HG03045 (cell line): ENCODE measurements around the gene MOGAT1.

Source experiments
- ATAC-seq: cut with Tn5 transposase; IDR thresholded peaks from one replicate; pipeline ENCODE4 v1.9.1; 2021; ENCODE audit warnings: mild to moderate bottlenecking, moderate library complexity; ENCODE audit not compliant: unreplicated experiment

The MOGAT1 gene, protein sequence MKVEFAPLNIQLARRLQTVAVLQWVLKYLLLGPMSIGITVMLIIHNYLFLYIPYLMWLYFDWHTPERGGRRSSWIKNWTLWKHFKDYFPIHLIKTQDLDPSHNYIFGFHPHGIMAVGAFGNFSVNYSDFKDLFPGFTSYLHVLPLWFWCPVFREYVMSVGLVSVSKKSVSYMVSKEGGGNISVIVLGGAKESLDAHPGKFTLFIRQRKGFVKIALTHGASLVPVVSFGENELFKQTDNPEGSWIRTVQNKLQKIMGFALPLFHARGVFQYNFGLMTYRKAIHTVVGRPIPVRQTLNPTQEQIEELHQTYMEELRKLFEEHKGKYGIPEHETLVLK

DNA sequence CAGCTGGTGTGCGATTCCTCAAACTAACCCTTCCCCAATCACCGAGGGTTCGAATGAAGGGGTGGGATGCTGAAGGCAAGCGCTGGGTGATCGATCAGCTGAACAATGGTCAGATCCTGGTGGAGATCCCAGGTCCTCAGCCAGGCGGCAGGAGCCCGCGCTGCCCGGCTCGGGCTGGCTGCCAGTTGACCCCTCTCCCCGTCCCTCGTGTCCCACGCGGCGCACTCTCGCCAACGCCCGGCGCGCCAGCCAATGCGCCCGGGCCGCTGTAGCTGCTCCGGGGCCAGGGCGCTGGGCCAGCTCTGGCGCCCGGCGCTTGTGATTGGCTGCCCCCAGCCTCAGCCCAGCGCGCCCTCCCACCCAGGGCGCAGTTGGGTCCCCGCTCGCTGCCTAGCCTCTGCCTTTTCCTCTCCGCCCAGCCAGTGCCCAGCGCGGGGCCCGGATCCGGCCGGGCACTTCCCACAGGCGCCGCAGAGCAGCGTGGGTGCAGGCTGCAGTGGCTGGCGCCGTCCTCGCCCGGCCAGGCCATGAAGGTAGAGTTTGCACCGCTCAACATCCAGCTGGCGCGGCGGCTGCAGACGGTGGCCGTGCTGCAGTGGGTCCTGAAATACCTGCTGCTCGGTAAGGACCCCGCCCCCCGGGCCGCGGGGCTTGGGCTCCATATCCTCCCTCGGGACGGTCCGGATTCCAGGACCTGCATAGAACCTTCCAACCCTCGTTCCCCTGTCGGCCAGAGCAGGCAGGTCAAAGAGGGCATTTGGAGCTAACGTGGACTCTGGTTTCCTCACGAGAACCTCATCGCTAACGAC, at the start of gene MOGAT1:
TSS of gene MOGAT1 (plus strand) at position 400 of the 809 bp plus-strand sequence. CDS start at position 528, 128 bp downstream.
- peak; percentile 52 for ATAC-seq

DNA sequence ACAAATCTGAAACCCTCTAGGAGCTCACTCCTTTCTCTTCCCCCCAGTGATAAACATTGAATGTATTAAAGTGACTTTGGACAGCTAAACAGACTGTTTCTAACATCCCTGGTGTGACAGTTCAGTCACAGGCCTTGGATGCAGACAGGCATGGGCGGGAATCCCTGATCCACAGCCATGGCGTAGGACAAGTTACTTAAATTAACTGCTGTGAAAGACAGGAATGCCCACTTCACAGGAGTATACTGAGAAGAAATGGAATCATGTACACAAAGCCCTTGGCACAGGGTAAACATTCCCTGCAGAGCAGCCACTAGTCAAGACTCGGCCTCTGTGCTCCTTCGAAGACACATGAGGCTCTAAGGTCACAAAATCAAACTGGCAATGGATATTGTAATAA, 49.6 kb upstream of the MOGAT1 start:
- no peak for ATAC-seq

GRCh38 chr2:222622910-222623309, 48.5 kb upstream of the MOGAT1 start:
- ATAC-seq, result no peak

DNA sequence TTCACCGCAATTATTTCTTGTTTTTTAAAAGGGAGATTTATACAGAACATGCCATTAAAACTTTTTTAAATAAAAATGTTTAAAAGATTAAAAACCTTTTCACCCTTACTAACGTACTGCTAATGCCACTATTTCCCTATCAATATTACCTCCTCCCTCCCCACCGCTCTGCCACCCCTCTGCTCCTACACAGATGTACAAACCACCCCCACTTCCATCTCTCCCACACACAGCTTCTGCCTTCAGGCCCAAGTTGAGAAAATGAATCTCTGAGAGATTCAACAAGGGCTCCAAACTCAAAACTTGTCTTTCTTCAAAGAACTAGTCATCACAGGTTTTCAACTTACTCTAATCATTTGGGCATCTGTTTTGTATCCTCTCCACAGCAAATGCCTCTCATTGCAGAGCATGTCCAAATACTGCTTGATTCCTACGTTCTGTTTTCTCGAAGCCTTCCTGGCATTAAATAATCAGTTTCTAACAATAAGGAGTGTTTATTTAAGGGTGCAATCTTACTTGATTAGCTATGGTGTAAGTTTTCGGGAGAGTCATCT, 47.6 kb upstream of the MOGAT1 start:
- no peak for ATAC-seq

- no peak for ATAC-seq
Measured at GRCh38 chr2:222627764-222628163, 43.7 kb upstream of the MOGAT1 start.

GRCh38 chr2:222635295-222635694, 36.2 kb upstream of the MOGAT1 start:
- ATAC-seq, result no peak

DNA sequence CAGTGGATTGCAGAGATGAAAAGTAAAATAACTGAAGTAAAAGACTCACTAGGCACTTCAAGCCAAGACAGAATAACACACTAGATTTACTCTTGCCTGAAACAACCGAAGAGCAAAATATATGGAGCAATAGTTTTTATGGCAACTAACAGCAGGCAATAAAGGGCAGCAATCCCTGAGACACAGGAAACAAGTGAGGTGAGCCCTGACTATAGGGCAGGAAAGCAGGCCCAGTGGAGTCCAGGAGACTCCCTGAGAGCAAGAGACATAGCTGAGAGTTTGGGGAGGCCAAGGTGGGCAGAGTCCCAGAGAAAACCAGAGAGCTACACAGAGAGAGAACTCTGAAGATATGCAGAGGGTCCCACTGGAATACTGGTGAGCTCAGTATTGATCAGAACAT, 34.4 kb upstream of the MOGAT1 start:
- ATAC-seq, result no peak

DNA sequence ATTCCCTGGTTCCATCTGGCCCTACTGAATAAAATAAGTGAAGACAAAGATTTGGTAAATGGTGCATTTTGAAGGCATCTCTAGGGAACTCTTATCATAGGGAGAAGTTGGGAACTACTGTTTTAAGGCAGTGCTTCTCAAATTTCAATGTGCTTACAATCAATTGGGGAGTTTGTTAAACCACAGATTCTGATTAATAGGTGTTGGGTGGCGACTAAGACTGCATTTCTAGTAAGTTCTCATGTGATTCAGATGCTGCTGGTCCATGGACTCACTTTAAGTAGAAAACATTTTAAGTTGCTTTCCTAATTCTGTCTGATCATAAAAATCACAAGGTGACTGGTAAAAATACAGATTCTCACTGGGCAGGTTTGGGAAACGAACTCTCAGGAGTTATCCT, 30.1 kb upstream of the MOGAT1 start:
- ATAC-seq, result no peak

GRCh38 chr2:222643134-222643533, 28.3 kb upstream of the MOGAT1 start:
- ATAC-seq, result no peak

DNA sequence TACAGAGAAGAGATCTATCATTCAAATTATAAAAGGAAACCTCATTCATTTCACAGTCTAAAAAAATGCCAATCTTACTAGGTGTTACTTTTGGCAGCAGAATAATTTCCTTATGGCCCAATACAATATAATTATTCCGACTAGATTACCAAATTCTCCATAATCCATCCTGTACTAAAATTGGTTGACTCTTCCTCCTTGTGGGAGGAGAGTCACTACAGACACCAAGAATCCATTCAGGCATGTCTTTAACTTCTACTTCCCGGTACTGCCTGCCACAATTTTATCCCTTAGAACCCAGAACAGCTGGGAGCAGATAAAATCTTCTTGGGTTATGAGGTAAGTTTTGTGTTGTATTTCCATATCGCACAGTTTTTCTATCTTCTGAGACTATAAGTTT, 25.4 kb upstream of the MOGAT1 start:
- ATAC-seq, result no peak

- ATAC-seq, result no peak
Measured at GRCh38 chr2:222649801-222650200, 21.7 kb upstream of the MOGAT1 start.

GRCh38 chr2:222651718-222652418, 19.6 kb upstream of the MOGAT1 start:
- no peak for ATAC-seq

GRCh38 chr2:222652491-222653255, 18.8 kb upstream of the MOGAT1 start:
- no peak for ATAC-seq

DNA sequence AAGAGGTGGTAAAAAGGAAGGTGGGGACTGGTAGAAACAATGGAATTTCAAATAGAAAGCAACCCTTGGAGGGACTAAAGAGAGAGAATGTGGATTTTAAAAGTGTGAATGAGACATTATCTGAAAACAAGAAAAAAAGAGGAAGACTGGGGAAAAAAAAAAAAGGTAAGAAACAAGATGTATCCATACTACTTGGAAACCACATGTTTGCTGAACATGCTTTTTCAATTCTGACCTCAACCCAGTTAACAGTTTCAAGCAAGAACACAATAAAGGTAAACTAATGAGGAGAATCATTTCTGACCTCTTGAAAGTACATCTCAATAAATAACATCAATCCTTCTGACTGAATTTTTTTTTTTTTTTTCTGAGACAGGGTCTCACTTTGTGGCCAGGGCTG, 18.2 kb upstream of the MOGAT1 start:
- no peak for ATAC-seq

DNA sequence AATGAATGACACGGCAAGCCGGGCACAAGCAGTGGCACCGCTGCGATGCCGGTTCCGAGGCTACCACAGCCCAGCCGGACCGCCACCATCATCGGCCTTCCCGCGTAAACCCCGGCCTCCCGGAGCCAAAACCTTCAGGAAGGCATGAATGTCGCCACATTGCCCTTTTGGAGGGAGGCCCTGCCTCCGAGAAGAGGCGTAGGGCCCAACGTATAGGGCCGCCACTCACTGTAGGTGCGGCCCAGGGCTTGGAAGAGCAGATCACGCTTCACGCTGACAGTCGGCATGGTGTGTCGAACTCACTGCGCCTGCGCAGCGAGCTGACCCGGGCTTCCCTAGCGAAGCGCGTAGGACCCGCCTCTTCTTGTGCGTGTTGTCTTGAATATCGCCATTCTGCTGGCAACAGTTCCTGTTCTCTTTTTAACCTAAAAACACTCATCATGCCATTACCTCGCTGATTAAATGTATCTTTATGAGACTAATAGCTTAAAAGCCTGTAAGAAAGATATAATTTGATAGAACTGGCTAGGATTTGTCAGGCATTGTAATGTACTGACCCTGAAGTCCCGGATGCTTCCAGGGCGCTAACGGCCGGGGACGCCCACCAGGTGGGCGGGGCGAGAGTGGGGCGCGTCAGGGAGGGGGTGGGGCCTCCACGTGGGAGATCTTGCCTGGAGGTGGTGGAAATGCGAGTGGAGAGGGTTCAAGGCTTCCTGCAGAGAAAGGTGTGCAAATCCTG, 15.5 kb upstream of the MOGAT1 start, which contains the start of gene FARSB:
TSS of gene FARSB (minus strand) at position 306 of the 739 bp plus-strand sequence. CDS start at position 287, 19 bp downstream.
- peak; percentile 92 for ATAC-seq

DNA sequence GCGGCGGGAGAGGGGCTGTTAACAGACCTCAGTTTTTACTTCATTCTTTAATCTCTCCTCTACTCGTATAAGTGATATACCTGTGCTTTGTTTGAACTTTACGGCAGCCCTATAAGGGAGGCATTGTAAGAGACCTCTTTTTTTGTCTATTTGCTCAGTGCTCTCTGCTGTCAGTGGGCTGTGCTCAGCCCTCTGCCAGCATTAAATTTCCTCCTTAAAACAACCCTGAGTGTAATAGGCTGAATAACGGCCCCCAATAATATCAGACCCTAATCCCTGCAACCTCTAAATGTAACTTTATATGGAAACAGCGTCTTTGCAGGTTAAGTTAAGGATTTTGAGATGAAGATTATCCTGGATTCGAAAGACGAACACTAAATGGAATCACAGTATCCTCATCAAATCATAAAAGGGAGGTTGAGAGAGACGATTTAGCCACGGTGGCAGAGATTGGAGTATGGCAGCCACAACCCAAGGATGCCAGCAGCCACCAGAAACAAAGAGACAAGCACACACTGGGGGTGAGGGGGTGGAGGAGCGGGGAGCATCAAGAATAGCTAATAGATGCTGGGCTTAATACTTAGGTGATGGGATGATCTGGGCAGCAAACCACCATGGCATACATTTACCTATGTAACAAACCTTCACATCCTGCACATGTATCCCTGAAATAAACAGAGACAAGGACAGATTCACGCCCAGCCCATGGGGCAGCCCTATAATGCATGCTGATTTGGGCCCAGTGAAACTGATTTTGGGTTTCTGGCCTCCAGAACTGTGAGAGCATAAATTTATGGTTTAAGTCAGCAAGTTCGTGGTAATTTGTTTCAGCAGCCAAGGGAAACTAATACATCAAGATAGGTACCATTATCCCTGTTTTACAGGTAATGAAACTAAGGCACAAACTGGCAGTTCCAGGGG, 14.7 kb upstream of the MOGAT1 start:
- ATAC-seq, result peak; percentile 28

GRCh38 chr2:222663479-222663878, 8.0 kb upstream of the MOGAT1 start:
- no peak for ATAC-seq

GRCh38 chr2:222668494-222669154, 2.8 kb upstream of the MOGAT1 start:
- no peak for ATAC-seq
